ENCODE measurements around the gene SLX9.
"Not testable (repeated sequence)": the region's sequence is repeated elsewhere in the genome, so short reads cannot be mapped to it uniquely, and the experiment has no call there.

The SLX9 gene

GRCh38 chr21:44960141-44961092, 20.6 kb downstream of the SLX9 start:
- no peak for DNase-seq (ENCODE audit: low spot score)

- no peak for DNase-seq (ENCODE audit: low spot score)
Observed at GRCh38 chr21:44962403-44962966, 22.7 kb downstream of the SLX9 start.

DNA sequence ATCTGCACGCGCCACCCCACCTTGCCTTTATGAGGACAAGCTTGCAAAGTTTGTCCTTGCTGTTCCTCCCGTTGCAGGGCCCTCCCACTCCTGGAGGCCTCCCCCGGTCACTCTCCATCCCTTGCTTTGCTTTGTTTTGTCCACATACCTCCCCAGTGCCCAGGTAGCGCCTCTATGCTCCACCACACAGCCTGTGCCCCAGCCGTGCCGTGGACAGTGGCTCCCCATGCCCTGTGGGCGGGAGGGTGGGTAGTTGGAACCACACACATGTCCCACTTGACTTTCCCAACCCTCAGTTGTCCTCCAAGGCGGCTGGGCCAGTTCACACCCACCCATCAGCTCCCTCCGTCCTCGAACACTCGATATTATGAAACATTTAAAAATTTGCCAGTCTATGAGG, 24.6 kb downstream of the SLX9 start:
- DNase-seq (ENCODE audit: low spot score) = no peak

DNA sequence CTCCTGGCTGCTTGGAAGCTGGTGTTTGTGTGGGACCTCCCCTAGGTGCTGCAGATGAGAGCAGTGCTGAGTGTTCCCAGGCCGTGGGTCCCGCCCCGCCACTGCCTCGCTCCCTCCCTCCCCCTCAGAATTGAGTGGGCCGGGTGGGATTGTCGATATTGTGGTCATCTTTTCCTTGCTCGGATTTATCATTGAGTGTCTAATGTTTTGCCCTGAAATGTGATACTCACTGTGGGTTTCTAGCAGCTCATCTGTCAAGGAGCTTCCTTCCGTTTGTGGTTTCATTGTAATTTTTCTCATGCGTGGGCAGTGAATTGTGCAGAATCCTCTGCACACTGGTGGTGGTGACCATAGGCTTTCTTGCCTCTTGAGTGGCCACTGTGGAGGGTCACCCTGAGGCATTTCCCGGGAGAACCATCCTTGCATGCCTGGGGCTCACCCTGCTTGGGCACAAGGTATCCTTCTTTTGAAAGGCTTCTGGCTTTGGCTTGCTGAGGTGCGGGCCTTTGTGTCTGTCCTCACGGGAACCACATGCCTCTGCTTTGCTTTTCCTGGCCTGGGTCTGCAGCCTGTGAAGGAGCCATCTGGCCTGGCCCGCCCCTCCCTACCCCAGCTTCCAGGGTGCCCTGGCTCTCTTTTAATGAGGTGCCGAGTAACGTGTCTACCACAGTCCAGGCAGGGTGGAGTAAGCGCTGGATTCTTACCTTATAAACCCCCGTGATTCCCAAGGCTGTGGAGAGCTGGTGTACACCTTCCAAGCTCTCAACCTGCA, 25.6 kb downstream of the SLX9 start:
- no peak for DNase-seq (ENCODE audit: low spot score)

DNA sequence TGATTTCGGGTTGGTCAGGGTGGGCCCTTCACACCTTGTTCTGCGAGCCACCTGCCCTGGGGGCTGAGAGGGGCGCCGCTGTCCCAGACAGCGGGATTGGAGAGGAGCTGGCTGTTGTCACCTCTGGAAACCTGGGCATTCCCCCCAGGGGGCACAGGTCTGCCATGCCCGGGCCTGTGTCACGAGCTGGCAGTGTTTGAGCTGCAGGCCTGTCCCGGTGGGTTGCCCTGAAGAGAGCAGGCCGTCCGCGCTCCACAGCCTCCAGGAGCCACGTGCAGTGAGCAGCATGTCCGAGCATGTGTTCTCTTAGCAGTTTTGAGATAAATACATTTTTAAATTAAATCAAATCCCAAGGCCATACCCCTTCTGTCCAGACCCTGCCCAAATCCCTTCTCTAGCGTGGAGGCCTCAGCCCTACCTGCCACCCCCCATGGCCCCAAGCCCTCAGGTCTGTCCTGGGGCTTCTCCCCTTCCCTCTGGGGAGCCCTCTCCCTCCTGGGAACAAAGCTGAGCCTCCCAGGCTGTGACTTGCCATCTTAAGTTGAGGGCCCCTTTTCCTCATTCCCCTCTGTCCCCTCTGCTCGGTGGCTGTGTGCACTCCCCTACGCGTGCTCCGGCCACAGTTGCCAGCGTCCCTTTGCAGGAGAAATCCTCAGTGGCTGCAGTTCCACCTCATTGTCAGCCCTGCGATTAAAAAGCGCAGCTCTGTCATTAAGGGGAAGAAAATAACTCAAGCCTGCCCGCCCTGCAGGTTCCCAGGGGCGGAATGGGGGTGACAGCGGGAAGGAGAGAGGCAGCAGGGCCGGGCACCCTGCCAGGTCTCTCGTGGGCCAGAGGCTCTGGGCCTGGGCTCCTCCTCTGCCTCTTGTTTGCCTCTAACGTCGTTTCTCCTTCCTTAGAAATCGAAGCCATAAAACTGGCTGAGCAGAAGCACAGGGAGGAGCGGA, 26.6 kb downstream of the SLX9 start:
- DNase-seq (ENCODE audit: low spot score) = no peak

GRCh38 chr21:44967082-44968047, 27.5 kb downstream of the SLX9 start:
- no peak for DNase-seq (ENCODE audit: low spot score)

DNA sequence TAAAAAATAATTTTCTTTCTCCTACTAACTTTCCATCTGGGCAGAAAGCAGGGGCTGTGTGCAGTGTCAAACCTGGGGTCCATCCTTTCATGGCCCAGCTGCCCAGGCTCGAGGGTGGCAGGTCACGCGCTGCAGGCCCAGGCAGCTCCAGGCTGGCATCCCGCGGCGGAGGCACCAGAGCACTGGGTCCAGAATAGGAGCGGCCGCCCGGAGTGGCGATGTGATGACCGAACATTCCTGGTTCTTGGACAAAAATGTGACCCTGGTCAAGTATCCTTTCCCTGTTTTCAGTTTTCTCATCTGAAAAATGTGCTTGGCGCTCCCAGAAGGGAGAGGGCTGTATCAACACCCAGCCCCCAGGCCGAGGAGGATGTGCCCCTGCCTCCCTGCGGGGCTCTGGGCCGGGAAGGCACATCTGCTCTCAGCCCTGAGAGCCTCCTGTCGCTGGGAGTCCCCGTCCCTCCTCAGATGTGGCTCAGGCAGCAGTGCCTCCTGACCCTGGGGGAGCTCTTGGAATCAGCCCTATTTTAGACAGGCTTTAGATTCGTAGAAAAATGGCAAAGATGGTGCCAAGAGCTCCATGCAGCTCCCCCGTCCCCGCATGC, 29.3 kb downstream of the SLX9 start:
- no peak for DNase-seq (ENCODE audit: low spot score)

DNA sequence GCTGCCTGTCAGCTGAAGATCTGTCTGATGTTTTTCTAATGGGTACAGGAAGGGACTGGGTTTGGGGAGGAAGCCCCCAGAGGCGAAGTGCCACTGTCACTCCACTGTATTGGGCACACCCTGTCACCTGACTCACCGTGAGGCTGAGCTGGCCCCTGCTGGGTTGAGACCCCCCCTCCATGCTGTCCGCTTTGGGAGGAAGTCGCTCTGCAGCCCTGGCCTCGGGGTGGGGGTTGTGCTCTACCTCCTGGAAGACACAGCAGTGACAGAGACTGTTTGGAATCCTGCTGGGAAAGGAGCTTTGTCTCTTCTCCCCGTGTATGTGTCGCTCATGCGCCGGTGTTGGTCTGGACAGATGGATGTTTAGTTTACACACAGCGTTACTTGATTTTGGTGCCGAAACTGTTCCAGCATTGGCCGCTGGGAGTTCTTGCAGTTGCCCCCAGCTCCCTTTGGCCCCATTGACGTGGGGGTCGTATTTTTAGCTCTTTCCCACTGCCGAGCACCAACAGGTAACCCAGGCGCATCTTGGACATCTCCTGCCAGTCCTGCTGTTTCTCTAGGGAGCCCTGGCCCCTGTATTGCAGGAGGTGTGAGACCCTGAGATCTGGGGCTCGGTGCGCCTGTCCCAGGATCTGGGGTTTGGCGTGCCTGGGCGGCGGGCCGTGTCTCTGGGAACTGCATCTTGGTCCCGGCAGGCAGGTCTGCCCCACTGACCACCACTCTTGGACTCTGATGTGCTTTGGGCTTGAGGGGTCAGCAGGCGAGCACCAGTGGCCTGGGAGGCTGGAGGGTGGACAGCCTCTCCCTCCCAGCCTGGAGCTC, 30.3 kb downstream of the SLX9 start:
- DNase-seq (ENCODE audit: low spot score) = no peak

DNA sequence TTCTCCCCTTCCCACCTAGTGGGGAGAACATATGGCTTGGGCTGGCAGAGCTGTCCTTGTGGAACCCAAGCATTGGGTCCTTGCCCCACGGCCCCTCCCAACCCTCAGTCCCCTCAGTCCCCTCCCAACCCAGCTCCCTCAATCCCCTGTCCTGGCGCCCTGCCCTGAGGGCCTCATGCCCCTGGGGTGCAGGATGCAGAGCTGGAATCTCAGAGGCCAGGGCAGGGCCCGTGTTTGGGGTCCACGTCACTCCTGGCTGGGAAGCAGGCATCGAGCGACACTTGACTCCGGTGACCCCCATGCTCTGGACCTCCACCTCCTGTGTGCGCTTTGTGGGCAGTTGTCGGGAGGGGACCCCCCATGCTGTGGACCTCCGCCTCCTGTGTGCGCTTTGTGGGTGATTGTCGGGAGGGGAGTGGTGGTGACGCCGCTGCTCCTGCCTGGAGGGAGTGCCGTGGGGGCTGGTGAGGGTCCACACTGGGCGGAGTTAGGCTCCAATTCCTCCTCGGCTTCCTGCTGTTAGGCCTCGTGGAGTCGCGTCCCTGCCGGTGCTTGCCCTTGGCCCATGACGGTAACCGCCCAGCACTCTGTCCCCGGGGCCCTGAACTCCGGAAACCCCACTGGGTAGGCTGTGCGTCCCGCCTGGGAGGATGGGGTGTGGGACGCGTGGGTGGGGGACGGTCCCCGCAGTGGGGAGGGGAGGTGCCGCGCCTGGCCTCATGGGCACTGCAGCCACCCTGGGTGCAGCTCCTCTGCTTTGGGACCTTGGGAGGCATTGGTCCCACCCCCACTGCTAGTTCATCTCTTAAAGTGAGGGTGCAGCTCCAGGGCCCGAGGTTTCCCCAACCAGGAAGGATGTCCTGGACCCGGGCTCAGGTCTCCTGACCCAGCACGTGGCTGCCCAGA, 31.2 kb downstream of the SLX9 start:
- no peak for DNase-seq (ENCODE audit: low spot score)

- no peak for DNase-seq (ENCODE audit: low spot score)
Observed at GRCh38 chr21:44971672-44971995, 31.8 kb downstream of the SLX9 start.

DNA sequence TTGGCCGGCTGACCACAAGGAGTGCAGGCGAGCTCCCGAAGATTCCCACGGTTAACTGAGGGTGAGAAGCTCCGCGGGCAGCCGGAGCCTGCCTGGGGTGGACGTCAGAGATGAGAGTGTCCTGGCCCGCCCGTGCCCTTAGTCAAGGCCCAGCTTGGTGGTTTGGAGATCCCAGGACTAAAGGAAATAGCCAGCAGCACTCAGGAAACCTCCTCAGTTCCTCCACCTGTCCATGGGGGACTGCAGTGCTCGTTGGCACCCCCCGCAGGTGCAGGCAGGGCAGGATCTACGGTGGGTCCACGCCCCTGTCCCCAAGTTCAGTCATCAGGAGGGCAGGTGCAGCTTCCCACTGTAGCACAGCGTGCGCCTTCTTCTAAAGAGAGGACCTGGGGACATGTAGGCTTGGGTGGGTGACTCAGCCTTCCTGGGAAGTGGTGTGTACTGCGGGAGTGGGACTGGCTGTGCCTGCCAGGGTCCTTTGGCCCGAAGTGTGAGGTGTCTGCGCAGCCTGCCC, 32.5 kb downstream of the SLX9 start:
- DNase-seq (ENCODE audit: low spot score) = no peak

GRCh38 chr21:44972821-44973220, 33.0 kb downstream of the SLX9 start:
- no peak for DNase-seq (ENCODE audit: low spot score)

GRCh38 chr21:44973598-44973997, 33.8 kb downstream of the SLX9 start:
- no peak for DNase-seq (ENCODE audit: low spot score)

GRCh38 chr21:44974676-44975075, 34.8 kb downstream of the SLX9 start:
- no peak for DNase-seq (ENCODE audit: low spot score)

GRCh38 chr21:44975720-44976555, 36.1 kb downstream of the SLX9 start:
- no peak for DNase-seq (ENCODE audit: low spot score)

GRCh38 chr21:44976556-44977393, 36.9 kb downstream of the SLX9 start:
- not testable (repeated sequence) for DNase-seq (ENCODE audit: low spot score)

All from NAMALWA (cell line).